RPMI8226 (cell line): ENCODE measurements around the gene ATP13A3.
A peak's percentile ranks its signal among the peaks of the same experiment; 100 is the strongest.
"Not testable (repeated sequence)": the region's sequence is repeated elsewhere in the genome, so short reads cannot be mapped to it uniquely, and the experiment has no call there.

Experiments used
- DNase-seq: peaks from one replicate; pipeline ENCODE4 v3.0.0-alpha.2; 2015

The ATP13A3 gene

GRCh38 chr3:194486540-194487288, at the start of gene ATP13A3:
TSS of gene ATP13A3 (minus strand) at chr3:194487002. CDS start at chr3:194462190, 24,812 bp downstream.
- peak; percentile 97 for DNase-seq

- not testable (repeated sequence) for DNase-seq
These were observed 48.4 kb upstream of the ATP13A3 start for GRCh38 chr3:194535199-194535598.

- DNase-seq, result no peak
These were observed 47.4 kb upstream of the ATP13A3 start for GRCh38 chr3:194534243-194534642.

GRCh38 chr3:194532591-194532990, 45.8 kb upstream of the ATP13A3 start:
- no peak for DNase-seq

DNA sequence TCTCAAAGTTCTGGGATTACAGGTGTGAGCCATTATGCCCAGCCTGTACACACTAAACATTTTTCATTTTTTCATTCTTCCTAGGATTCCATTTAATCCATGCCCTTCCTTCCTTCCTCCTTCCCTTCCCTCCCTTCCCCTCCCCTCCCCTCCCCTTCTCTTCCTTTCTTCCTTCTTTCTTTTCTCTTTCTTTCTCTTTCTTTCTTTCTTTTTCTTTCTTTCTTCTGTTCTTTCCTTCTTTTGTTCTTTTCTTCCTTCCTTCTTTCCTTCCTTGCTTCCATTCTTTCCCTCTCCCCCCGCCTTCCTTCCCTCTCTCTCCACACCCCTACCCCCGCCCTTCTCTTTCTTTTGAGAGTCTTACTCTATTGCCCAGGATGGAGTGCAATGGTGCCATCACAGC, 40.9 kb upstream of the ATP13A3 start:
- no peak for DNase-seq

GRCh38 chr3:194526164-194526563, 39.4 kb upstream of the ATP13A3 start:
- DNase-seq, result no peak

DNA sequence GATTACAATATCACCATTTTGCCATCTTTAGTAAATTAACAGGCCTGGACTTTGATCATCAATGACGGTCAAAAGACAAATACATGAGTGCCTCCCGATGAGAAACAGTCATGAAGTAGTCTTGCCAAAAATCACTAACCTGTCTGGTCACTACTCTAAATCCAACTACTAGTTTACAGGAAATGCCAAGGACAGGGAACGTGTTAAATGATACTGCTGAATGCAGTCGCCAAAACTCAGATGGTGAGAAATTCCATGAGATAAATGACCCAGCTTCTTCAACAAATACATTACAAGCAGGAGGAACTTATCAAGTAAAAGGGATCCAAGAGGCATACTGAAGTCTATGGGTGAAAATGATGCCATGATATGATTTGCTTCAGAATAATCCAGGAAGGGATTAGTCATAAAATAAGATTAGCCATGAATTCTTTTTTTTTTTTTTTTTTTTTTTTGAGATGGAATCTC, 35.8 kb upstream of the ATP13A3 start:
- DNase-seq, result no peak

- DNase-seq, result no peak
These were observed 34.9 kb upstream of the ATP13A3 start for GRCh38 chr3:194521510-194522260.

GRCh38 chr3:194520682-194521162, 33.9 kb upstream of the ATP13A3 start:
- DNase-seq, result not testable (repeated sequence)

DNA sequence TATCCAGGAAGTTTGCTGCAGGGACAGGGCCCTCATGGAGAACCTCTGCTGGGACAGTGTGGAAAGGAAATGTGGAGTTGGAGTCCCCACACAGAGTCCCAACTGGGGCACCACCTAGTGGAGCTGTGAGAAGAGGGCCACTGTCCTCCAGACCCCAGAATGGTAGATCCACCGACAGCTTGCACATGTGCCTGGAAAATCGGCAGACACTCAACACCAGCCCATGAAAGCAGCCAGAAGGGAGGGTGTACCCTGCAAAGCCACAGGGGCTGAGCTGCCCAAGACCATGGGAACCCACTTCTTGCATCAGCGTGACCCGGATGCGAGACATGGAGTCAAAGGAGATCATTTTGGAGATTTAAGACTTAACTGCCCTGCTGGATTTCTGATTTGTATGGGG, 33.4 kb upstream of the ATP13A3 start:
- not testable (repeated sequence) for DNase-seq

DNA sequence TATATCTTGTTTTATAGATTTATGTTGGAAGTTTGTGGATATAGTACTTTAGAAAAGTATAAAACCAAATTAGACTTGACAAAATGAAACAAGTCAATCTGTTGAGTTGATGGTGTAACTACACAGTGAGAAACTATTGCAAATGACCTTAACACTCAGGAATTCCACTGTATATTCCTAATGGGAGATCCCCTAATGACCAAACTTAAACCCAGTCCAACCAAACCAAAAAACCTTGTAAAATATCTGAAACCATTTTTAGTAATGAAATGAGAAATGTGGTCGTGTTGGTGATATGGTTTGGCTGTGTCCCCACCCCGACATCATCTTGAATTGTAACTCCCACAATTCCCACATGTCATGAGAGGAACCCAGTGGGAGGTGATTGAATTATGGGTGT, 31.9 kb upstream of the ATP13A3 start:
- no peak for DNase-seq

- DNase-seq, result no peak
These were observed 30.5 kb upstream of the ATP13A3 start for GRCh38 chr3:194517333-194517732.

- DNase-seq, result no peak
These were observed 27.8 kb upstream of the ATP13A3 start for GRCh38 chr3:194514626-194515025.

GRCh38 chr3:194512895-194513601, 26.2 kb upstream of the ATP13A3 start:
- peak; percentile 21 for DNase-seq

DNA sequence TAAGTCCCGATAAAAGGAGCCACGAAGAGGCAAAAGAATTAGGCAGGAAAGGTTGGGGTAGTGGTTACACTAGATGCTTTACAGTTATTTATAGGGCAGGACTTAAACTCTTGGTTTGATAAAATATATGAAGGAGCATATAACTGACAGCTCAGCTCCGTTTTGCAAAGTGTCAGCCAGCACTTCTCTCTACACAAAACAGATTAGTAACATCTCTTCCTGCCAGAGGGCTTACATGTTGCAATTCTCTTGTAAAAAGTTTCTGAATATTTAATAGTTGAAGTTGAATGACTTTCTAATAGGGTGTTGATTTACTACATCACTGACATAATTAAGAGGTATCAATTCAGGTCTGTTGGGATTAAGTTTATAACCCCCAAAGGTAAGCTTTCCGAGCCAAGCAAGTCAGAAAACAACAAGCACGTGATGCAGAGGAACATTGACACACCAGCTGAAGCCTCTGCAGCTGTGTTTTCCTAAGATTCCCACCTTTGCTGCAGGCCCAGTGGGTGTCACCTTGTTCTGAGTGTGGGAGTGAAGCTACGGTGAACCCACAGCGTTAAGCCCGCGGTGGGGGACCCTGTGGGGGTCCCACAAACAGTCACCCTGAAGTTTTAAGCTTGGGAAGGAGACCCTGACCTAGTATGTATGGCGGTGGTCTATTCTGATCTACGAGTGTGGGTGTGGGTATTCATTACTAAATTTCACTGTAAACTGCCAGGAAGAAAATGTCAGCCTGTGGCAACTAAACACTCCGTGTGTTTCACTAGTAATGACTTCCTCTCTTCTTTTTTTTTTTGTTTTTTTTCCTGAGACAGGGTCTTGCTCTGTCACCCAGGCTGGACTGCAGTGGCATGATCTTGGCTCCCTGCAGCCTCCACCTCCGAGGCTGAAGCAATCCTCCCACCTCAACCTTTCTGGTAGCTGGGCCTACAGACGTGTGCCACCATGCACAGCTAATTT, 22.0 kb upstream of the ATP13A3 start:
- no peak for DNase-seq

DNA sequence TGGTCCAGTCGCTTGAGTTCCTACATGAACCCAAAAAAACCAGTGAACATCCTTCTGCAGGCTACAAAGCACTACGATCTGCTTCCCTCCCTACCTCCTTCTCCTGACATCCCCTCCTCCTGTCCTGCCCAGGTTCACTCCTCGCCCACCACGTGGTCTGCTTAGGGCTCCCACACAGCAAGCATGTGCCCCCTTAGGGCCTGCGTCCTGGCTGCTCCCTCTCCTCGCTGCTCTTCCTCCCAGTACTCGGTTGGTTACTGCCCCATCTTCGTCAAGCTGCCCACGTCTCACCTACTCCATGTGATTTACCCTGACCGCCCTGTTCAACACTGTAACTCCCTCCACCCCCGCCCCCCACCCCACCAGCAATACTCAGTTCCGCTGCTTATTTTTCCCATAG, 20.8 kb upstream of the ATP13A3 start:
- no peak for DNase-seq

DNA sequence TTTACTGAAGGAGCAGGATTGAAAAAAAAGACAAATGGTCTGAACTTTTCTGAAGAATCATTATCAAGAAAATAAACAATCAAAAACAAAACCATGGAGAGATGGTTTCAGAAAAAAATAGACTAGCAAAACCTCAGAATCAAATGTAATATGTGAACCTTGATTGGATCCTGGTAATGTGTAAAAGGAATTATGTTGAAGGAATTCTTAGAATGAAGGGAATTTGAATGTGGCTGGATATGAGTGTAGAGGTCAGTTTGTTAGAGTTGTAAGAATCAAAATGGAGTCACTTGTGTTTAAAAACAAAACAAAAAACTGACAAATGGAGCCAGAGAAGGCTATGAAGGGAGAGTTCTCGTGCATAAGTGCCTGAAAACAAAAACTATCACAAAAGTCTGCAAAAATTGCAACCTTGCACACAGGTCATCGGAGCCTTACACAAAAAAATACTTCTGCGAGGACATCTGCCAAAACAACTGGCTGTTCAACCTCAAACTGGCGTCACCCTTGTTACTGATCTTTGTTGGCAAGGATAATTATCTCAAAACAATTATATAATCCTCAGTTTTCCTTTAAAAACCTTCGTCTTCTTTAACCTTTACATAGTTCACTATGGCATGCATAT, 19.1 kb upstream of the ATP13A3 start:
- no peak for DNase-seq

DNA sequence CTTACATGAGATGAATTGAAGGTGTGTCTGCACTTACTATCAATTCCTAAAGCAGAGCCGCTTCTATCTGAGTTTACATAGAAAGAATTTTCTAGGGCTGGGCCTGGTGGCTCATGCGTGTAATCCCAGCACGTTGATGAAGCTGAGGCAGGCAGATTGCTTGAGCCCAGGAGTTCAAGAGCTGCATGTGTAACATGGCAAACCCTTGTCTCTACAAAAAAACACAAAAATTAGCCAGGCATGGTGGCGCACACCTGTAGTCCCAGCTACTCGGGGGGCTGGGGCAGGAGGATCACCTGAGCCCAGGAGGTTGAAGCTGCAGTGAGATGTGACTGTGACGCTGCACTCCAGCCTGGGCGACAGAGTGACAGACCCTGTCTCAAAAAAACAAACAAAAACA, 18.1 kb upstream of the ATP13A3 start:
- no peak for DNase-seq

GRCh38 chr3:194504146-194504545, 17.3 kb upstream of the ATP13A3 start:
- no peak for DNase-seq

- no peak for DNase-seq
These were observed 16.3 kb upstream of the ATP13A3 start for GRCh38 chr3:194503081-194503531.

- no peak for DNase-seq
These were observed 13.4 kb upstream of the ATP13A3 start for GRCh38 chr3:194500198-194500597.

DNA sequence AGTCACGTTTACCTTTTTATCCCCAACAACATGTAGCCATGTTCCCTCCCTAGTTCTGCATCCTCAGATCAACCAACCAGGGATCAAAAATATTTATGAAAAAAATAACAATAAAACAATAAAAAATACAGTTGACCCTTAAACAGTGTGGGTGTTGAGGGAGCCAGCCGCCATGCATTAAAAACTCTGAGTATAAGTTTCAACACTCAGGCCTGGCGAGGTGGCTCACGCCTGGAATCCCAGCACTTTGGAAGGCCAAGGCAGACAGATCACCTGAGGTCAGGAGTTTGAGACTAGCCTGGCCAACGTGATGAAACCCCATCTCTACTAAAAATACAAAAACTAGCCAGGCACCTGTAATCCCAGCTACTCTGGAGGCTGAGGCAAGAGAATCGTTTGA, 12.7 kb upstream of the ATP13A3 start:
- not testable (repeated sequence) for DNase-seq
